ENCODE data around the gene ORAI1. TPM values are rescaled to one million over a fixed set of nuclear protein-coding genes. Genes with fewer than 3 reads are reported as not detected.

Gene ORAI1
- total and polyA plus RNA-seq, 2 of the 13 experiments (the other 11 are each of a cell fraction or from before 2014, with no cell fraction given) = 9.2 to 17.2 TPM

DNA sequence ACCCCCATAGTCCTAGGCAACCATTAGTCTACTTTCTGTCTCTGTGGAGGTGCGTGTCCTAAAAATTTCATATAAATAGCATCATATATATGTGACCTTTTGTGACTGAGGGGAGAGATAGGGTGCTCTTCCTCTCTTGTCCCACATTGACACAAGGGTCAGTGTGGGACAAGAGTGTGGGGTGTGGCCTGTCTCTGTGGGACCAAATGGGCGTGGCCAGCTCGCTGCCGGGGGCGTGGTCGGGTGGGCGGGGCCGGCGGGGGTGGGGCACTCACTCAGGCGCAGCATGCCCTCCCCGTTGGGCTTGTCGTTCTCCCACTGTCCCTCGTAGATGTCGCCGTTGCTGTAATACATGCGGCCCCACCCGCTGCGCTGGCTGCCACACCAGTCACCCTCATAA is 27.7 kb downstream of the ORAI1 start (continued):
- TF ChIP-seq, protein P1, sequence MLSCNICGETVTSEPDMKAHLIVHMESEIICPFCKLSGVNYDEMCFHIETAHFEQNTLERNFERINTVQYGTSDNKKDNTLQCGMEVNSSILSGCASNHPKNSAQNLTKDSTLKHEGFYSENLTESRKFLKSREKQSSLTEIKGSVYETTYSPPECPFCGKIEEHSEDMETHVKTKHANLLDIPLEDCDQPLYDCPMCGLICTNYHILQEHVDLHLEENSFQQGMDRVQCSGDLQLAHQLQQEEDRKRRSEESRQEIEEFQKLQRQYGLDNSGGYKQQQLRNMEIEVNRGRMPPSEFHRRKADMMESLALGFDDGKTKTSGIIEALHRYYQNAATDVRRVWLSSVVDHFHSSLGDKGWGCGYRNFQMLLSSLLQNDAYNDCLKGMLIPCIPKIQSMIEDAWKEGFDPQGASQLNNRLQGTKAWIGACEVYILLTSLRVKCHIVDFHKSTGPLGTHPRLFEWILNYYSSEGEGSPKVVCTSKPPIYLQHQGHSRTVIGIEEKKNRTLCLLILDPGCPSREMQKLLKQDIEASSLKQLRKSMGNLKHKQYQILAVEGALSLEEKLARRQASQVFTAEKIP (CRISPR knock-in tag; IDR thresholded peaks at IDR 0.05; ENCODE audit: borderline replicate concordance) = no peak
- TF ChIP-seq KDM4B (CRISPR knock-in tag; IDR thresholded peaks at IDR 0.05) (no peak), ZNF331 (CRISPR knock-in tag; IDR thresholded peaks at IDR 0.05) (no peak), ZNF557 (CRISPR knock-in tag; IDR thresholded peaks at IDR 0.05) (no peak), HNRNPUL1 (IDR thresholded peaks at IDR 0.05; ENCODE audit: low read depth, low read length) (no peak), ZNF577 (CRISPR knock-in tag; IDR thresholded peaks at IDR 0.05; ENCODE audit: borderline replicate concordance, low read depth) (no peak), ZNF629 (CRISPR knock-in tag; conservative IDR thresholded peaks at IDR 0.05) (no peak)
- TF ChIP-seq, protein P2, sequence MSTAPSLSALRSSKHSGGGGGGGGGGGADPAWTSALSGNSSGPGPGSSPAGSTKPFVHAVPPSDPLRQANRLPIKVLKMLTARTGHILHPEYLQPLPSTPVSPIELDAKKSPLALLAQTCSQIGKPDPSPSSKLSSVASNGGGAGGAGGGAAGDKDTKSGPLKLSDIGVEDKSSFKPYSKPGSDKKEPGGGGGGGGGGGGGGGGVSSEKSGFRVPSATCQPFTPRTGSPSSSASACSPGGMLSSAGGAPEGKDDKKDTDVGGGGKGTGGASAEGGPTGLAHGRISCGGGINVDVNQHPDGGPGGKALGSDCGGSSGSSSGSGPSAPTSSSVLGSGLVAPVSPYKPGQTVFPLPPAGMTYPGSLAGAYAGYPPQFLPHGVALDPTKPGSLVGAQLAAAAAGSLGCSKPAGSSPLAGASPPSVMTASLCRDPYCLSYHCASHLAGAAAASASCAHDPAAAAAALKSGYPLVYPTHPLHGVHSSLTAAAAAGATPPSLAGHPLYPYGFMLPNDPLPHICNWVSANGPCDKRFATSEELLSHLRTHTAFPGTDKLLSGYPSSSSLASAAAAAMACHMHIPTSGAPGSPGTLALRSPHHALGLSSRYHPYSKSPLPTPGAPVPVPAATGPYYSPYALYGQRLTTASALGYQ (CRISPR knock-in tag; IDR thresholded peaks at IDR 0.05) = no peak

DNA sequence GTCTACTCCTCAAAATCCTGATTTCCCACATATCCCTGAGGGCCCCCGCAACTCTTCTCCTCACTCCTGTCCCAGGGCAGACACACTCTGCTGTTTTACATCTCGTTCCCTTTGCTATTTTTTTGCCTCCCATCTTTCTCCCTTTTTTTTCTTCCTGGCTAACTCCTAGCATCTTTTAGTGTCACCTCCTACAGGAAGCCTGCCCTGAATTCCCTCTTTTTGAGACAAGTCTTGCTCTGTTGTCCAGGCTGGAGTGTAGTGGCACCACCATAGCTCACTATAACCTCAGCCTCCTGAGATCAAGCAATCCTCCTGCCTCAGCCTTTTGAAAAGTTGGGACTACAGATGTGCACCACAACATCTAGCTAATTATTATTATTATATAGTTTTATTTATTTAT is 29.8 kb downstream of the ORAI1 start:
- H3K27ac ChIP-seq (ENCODE audit: extremely low read length, insufficient read depth, low read length) = no peak overlapping the region
- no peaks in the 10 kb centered on the region for H3K27me3 ChIP-seq (ENCODE audit: control insufficient read depth in 1 of 2, insufficient read depth in 2 of 2, low read length in 2 of 2)
- no peaks in the 10 kb centered on the region for H3K9me3 ChIP-seq (ENCODE audit: low read length)
- no peak overlapping the region for H2AFZ ChIP-seq (ENCODE audit: low read length)
- TF ChIP-seq GLI4 (CRISPR knock-in tag; IDR thresholded peaks at IDR 0.05; ENCODE audit: borderline replicate concordance) (no peak), TBX2 (CRISPR knock-in tag; IDR thresholded peaks at IDR 0.05; ENCODE audit: borderline replicate concordance) (no peak), KMT2A (CRISPR knock-in tag; IDR thresholded peaks at IDR 0.05) (no peak)
- TF ChIP-seq, protein P3, sequence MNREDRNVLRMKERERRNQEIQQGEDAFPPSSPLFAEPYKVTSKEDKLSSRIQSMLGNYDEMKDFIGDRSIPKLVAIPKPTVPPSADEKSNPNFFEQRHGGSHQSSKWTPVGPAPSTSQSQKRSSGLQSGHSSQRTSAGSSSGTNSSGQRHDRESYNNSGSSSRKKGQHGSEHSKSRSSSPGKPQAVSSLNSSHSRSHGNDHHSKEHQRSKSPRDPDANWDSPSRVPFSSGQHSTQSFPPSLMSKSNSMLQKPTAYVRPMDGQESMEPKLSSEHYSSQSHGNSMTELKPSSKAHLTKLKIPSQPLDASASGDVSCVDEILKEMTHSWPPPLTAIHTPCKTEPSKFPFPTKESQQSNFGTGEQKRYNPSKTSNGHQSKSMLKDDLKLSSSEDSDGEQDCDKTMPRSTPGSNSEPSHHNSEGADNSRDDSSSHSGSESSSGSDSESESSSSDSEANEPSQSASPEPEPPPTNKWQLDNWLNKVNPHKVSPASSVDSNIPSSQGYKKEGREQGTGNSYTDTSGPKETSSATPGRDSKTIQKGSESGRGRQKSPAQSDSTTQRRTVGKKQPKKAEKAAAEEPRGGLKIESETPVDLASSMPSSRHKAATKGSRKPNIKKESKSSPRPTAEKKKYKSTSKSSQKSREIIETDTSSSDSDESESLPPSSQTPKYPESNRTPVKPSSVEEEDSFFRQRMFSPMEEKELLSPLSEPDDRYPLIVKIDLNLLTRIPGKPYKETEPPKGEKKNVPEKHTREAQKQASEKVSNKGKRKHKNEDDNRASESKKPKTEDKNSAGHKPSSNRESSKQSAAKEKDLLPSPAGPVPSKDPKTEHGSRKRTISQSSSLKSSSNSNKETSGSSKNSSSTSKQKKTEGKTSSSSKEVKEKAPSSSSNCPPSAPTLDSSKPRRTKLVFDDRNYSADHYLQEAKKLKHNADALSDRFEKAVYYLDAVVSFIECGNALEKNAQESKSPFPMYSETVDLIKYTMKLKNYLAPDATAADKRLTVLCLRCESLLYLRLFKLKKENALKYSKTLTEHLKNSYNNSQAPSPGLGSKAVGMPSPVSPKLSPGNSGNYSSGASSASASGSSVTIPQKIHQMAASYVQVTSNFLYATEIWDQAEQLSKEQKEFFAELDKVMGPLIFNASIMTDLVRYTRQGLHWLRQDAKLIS (CRISPR knock-in tag; IDR thresholded peaks at IDR 0.05) = no peak
- TF ChIP-seq, protein P4, sequence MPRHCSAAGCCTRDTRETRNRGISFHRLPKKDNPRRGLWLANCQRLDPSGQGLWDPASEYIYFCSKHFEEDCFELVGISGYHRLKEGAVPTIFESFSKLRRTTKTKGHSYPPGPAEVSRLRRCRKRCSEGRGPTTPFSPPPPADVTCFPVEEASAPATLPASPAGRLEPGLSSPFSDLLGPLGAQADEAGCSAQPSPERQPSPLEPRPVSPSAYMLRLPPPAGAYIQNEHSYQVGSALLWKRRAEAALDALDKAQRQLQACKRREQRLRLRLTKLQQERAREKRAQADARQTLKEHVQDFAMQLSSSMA (CRISPR knock-in tag; IDR thresholded peaks at IDR 0.05) = no peak
- no peaks in the 10 kb centered on the region for H4K20me1 ChIP-seq (ENCODE audit: insufficient read depth, low read length)
- no peak for DNase-seq (ENCODE audit: low spot score)
- POLR2A ChIA-PET = no interaction called here
- intact Hi-C loops (cut with micrococcal nuclease; ENCODE audit: unreplicated experiment) (no loop called here), in situ Hi-C loops (cut with HindIII; ENCODE audit: extremely low pct_ligation_motif_present, low pct_unique_long_range_greater_than_20kb) (no loop called here)
- ATAC-seq = no peak
- H3K4me2 ChIP-seq (ENCODE audit: low read depth, low read length) = no peak overlapping the region
- no peaks in the 10 kb centered on the region for H3K79me2 ChIP-seq (ENCODE audit: insufficient read depth, low read length)
- no peaks in the 10 kb centered on the region for H3K36me3 ChIP-seq (replicated peaks in 1 of 2; ENCODE audit: control insufficient read depth in 1 of 2, insufficient read depth in 2 of 2, low read length in 2 of 2)
- H3K4me1 ChIP-seq (ENCODE audit: insufficient read depth, low read length) = peaks cover 18% of the 10 kb centered on the region
- BruUV-seq (replicated peaks) = no TSS peak
- CTCF ChIA-PET (ENCODE audit: low intra/inter-chr PET ratio, low total read pairs) = no interaction called here
- 83% methylated on average over 2 of the region's 2 CpGs for WGBS (ENCODE audit: low lambda C conversion rate)
- FAIRE-seq = no peak
- no peak overlapping the region for H3K9ac ChIP-seq (ENCODE audit: insufficient read depth, low read depth, low read length)
- H3K4me3 ChIP-seq (replicated peaks in 1 of 3; ENCODE audit: insufficient read depth in 1 of 3, low read depth in 2 of 3, low read length in 3 of 3) = no peak overlapping the region
